Left ventricle myocardium inferior (tissue), 1 donor: ENCODE data around the gene PCDHGA10. TPM values are rescaled to one million over a fixed set of nuclear protein-coding genes. Genes with fewer than 3 reads are reported as not detected.
"Not testable (repeated sequence)": the region's sequence is repeated elsewhere in the genome, so short reads cannot be mapped to it uniquely, and the experiment has no call there.

Experiments
- DNase-seq: peaks from one replicate; pipeline ENCODE4 v3.0.0-alpha.2; 2020
- H3K27ac ChIP-seq: fragments of 200-600 bp; replicated peaks from 2 replicates; pipeline ENCODE4 v1.8.0; 2021
- H3K27me3 ChIP-seq: fragments of 200-600 bp; 2 replicates; pipeline ENCODE4 v1.8.0; 2021; ENCODE audit warnings: low read depth
- H3K36me3 ChIP-seq: fragments of 200-600 bp; 2 replicates; pipeline ENCODE4 v1.8.0; 2021
- H3K4me1 ChIP-seq: fragments of 200-600 bp; 2 replicates; pipeline ENCODE4 v1.8.0; 2021
- H3K4me3 ChIP-seq: fragments of 200-600 bp; 2 replicates; pipeline ENCODE4 v1.8.0; 2021; ENCODE audit warnings: mild to moderate bottlenecking, moderate library complexity
- H3K9me3 ChIP-seq: fragments of 200-600 bp; replicated peaks from 2 replicates; pipeline ENCODE4 v1.8.0; 2021
- CTCF ChIP-seq: fragments of 200-600 bp; IDR thresholded peaks from 2 replicates; pipeline ENCODE4 v1.8.0; 2021; ENCODE audit warnings: antibody characterized with exemption, mild to moderate bottlenecking, borderline replicate concordance
- intact Hi-C: fragments of 100-400 bp; cut with micrococcal nuclease; formaldehyde crosslinking; loops from one replicate; pipeline ENCODE4 v1.11.0; 2022
- total RNA-seq: library from RNA; stranded (reverse); fragmentation: NEBNext Ultra II Directional; extraction: Animal tissue kit (Norgen Biotek cat#: 25700); gene quantifications from one replicate; pipeline ENCODE4 v1.2.1, GENCODE V29; 2021
- donor health status: DM: no; HTN: yes; CAD: no; lungs with severe emphysema.

Gene PCDHGA10
- total RNA-seq, 1 donor from 2014 or later, result 5.0 TPM

- H3K27me3 ChIP-seq, result no peaks in the 10 kb centered on the region
- intact Hi-C loops, result no loop called here
These were observed 41.0 kb upstream of the PCDHGA10 start for GRCh38 chr5:141371572-141372475.

GRCh38 chr5:141373673-141374317 is 39.0 kb upstream of the PCDHGA10 start, which contains the start of gene PCDHGA6:
PCDHGA6 (plus strand) TSS chr5:141373891; CDS start chr5:141374084, 193 bp downstream.
- peaks cover 57% of the 10 kb centered on the region for H3K4me1 ChIP-seq
- H3K9me3 ChIP-seq, result peaks cover 98% of the 10 kb centered on the region
- TF ChIP-seq CTCF, result peak; percentile 62
- H3K27ac ChIP-seq, result no peak within 1 kb of the TSS
- intact Hi-C loops, result no loop called here
- no peaks in the 10 kb centered on the region for H3K27me3 ChIP-seq
- no peak for DNase-seq
- H3K4me3 ChIP-seq, result peak within 1 kb of the TSS; percentile 52
- H3K36me3 ChIP-seq, result peaks cover 43% of the 10 kb centered on the region

More at GRCh38 chr5:141371572-141372475, 41.0 kb upstream of the PCDHGA10 start:
- H3K27ac ChIP-seq, result no peak overlapping the region
- peaks cover 32% of the 10 kb centered on the region for H3K36me3 ChIP-seq
- TF ChIP-seq CTCF, result no peak
- H3K4me1 ChIP-seq, result peaks cover 59% of the 10 kb centered on the region
- no peak for DNase-seq
- H3K9me3 ChIP-seq, result peaks cover 97% of the 10 kb centered on the region
- H3K4me3 ChIP-seq, result peak overlapping the region; percentile 9

GRCh38 chr5:141374627-141375026 is 38.2 kb upstream of the PCDHGA10 start:
- Histone ChIP-seq H3K27ac (no peak overlapping the region), H3K4me3 (peak overlapping the region; percentile 52), H3K9me3 (peaks cover 98% of the 10 kb centered on the region), H3K27me3 (no peaks in the 10 kb centered on the region), H3K36me3 (peaks cover 43% of the 10 kb centered on the region), H3K4me1 (peaks cover 50% of the 10 kb centered on the region)
- intact Hi-C loops, result no loop called here
- DNase-seq, result no peak
- TF ChIP-seq CTCF, result no peak

- H3K27ac ChIP-seq, H3K4me3 ChIP-seq, intact Hi-C loops, H3K27me3 ChIP-seq, DNase-seq: not testable (repeated sequence)
- H3K9me3 ChIP-seq, result peaks cover 98% of the 10 kb centered on the region
- H3K4me1 ChIP-seq, result peaks cover 45% of the 10 kb centered on the region
- peaks cover 48% of the 10 kb centered on the region for H3K36me3 ChIP-seq
These were observed 37.2 kb upstream of the PCDHGA10 start for GRCh38 chr5:141375444-141376155.

- peak within 1 kb of the TSS; percentile 13 for H3K27ac ChIP-seq
- no peaks in the 10 kb centered on the region for H3K27me3 ChIP-seq
- peaks cover 38% of the 10 kb centered on the region for H3K36me3 ChIP-seq
- no peak for DNase-seq
- intact Hi-C loops, result no loop called here
- H3K9me3 ChIP-seq, result peaks cover 100% of the 10 kb centered on the region
- TF ChIP-seq CTCF, result peak; percentile 47
- peak within 1 kb of the TSS; percentile 51 for H3K4me3 ChIP-seq
- peaks cover 4% of the 10 kb centered on the region for H3K4me1 ChIP-seq
These were observed 30.1 kb upstream of the PCDHGA10 start, which contains the start of gene PCDHGA7 for GRCh38 chr5:141382469-141383294. PCDHGA7 (plus strand) TSS chr5:141382742; CDS start chr5:141382900, 158 bp downstream.
